Calu3 (cell line): ENCODE measurements around the gene PRKN. TPM values are rescaled to one million over a fixed set of nuclear protein-coding genes. Genes with fewer than 3 reads are reported as not detected.

ENCODE experiments used
- BruUV-seq: library from RNA; stranded (reverse); fragments of 400-500 nt; replicated peaks from 2 replicates; lab custom pipeline; 2021; lab: Mats Ljungman, UMichigan
- CTCF ChIA-PET: fragments of 300-600 bp; sonication (Branson Sonifier 250); formaldehyde crosslinking; loops from one replicate; lab custom pipeline; 2022; ENCODE audit warnings: antibody characterized with exemption; lab: Charles Lee
- DNase-seq: peaks from one replicate; pipeline ENCODE4 v3.0.0; 2022
- H3K27ac Mint-ChIP-seq: one replicate; pipeline ENCODE4 v1.8.0; 2022; ENCODE audit warnings: mixed read lengths; ENCODE audit not compliant: unreplicated experiment
- H3K27me3 Mint-ChIP-seq: one replicate; pipeline ENCODE4 v1.8.0; 2022; ENCODE audit warnings: mixed read lengths; ENCODE audit not compliant: unreplicated experiment
- H3K36me3 Mint-ChIP-seq: one replicate; pipeline ENCODE4 v1.8.0; 2022; ENCODE audit warnings: mild to moderate bottlenecking, moderate library complexity, mixed read lengths; ENCODE audit not compliant: insufficient read depth, unreplicated experiment
- H3K4me1 Mint-ChIP-seq: one replicate; pipeline ENCODE4 v1.8.0; 2022; ENCODE audit warnings: mild to moderate bottlenecking, low read depth, mixed read lengths; ENCODE audit not compliant: unreplicated experiment
- H3K4me3 Mint-ChIP-seq: one replicate; pipeline ENCODE4 v1.8.0; 2022; ENCODE audit warnings: mild to moderate bottlenecking, low read depth, moderate library complexity, mixed read lengths; ENCODE audit not compliant: unreplicated experiment
- H3K9me3 Mint-ChIP-seq: one replicate; pipeline ENCODE4 v1.8.0; 2022; ENCODE audit warnings: low read depth, mixed read lengths; ENCODE audit not compliant: unreplicated experiment
- intact Hi-C: fragments of 100-400 bp; cut with micrococcal nuclease; formaldehyde crosslinking; loops from one replicate; pipeline ENCODE4 v1.10.0; 2022; ENCODE audit not compliant: unreplicated experiment
- total RNA-seq: library from RNA; stranded (reverse); gene quantifications from 2 replicates; pipeline ENCODE4 v1.2.3, GENCODE V29; 2022
- TF ChIP-seq, protein P1 (sequence below): fragments of 200-600 bp; IDR thresholded peaks from one replicate; pipeline ENCODE4 v1.8.0; 2022; ENCODE audit warnings: antibody characterized with exemption; ENCODE audit not compliant: unreplicated experiment

The PRKN gene
- total RNA-seq, 1 experiment from 2014 or later: 3.8 TPM

DNA sequence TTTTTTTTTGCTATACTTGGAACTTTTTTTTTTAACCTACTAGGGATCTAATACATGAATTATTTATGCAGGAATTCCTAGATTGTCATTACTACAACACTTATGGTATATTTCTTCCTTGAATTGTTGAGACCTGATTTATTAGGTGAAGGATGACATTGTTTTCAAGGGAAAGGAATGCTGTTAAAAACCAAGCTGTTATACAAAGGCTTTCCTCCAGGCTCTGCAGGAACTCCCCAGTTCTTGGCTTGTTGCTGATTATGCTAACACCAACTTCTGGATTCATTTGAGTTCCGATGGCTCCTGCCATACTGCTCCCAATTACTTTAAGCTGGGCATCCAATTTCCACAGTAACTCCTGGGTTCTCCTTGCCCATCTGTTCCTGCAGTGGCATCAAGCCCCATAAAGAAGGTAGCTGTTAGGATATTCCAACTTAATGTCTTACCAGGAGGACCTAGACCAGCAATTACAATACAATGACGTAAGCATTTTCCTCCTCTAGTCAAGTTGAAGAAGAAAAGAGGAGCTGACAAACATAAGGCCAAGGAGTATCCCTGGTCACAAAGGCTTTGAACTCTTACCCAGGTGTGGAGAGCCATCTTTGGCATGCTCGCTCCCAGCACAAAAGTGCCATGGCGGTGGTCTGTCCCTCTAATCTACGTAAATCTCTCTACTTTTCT, 1237.8 kb downstream of the PRKN start:
- CTCF ChIA-PET: interaction anchor here (0.7 kb wide), 1 partner anchor 13 kb away, joined by 4 read pairs; no protein-coding TSS in a partner anchor
- Mint-ChIP-seq H3K27me3 (no peaks in the 10 kb centered on the region), H3K36me3 (no peaks in the 10 kb centered on the region), H3K9me3 (no peaks in the 10 kb centered on the region), H3K4me3 (no peak overlapping the region), H3K4me1 (peaks cover 17% of the 10 kb centered on the region), H3K27ac (no peak overlapping the region)
- BruUV-seq: no TSS peak
- intact Hi-C loops: no loop called here
- DNase-seq: no peak
- TF ChIP-seq, protein P1, sequence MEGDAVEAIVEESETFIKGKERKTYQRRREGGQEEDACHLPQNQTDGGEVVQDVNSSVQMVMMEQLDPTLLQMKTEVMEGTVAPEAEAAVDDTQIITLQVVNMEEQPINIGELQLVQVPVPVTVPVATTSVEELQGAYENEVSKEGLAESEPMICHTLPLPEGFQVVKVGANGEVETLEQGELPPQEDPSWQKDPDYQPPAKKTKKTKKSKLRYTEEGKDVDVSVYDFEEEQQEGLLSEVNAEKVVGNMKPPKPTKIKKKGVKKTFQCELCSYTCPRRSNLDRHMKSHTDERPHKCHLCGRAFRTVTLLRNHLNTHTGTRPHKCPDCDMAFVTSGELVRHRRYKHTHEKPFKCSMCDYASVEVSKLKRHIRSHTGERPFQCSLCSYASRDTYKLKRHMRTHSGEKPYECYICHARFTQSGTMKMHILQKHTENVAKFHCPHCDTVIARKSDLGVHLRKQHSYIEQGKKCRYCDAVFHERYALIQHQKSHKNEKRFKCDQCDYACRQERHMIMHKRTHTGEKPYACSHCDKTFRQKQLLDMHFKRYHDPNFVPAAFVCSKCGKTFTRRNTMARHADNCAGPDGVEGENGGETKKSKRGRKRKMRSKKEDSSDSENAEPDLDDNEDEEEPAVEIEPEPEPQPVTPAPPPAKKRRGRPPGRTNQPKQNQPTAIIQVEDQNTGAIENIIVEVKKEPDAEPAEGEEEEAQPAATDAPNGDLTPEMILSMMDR: no peak

DNA sequence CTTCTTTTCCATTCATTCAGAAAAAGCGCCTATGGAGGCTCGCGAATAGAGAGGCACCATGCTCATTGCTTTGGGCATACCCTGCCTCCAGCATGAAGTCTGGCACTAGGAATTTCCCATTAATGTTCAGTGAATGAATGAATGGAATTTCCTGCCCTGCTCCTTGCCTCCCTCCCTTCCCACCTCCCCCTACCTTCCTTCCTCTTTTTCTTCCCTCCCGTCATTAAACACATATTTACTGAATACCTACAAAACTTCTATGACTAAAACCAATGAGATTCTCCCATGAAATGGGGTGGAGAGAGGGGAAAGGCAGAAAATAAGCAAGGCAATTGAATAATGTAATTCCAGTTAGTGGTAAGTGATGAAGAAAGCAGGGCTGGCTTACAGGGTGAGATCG, 1239.9 kb downstream of the PRKN start:
- H3K36me3 Mint-ChIP-seq: no peaks in the 10 kb centered on the region
- H3K4me3 Mint-ChIP-seq: no peak overlapping the region
- H3K27ac Mint-ChIP-seq: no peak overlapping the region
- intact Hi-C loops: no loop called here
- CTCF ChIA-PET: no interaction called here
- BruUV-seq: no TSS peak
- H3K27me3 Mint-ChIP-seq: no peaks in the 10 kb centered on the region
- no peaks in the 10 kb centered on the region for H3K9me3 Mint-ChIP-seq
- DNase-seq: no peak
- H3K4me1 Mint-ChIP-seq: peaks cover 20% of the 10 kb centered on the region
- TF ChIP-seq, protein P1: no peak

DNA sequence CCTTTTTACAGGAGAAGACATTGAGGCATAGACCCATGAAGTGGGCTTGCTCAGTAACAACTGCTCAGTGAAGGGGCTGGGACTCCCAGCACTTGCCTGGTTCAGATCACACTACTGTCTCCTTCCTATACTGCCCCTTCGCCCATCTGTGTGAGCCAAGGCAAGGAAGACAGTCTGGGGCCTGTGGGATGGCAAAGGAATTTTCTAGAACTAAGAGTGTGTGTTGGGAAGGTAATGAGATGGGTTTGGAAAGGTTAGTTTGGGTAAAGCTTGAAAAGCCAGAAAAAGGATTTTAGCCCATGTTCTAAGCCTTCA, 1240.4 kb downstream of the PRKN start:
- Mint-ChIP-seq H3K4me1 (peaks cover 20% of the 10 kb centered on the region), H3K27ac (peak overlapping the region; percentile 37), H3K36me3 (no peaks in the 10 kb centered on the region), H3K27me3 (no peaks in the 10 kb centered on the region), H3K9me3 (no peaks in the 10 kb centered on the region), H3K4me3 (no peak overlapping the region)
- DNase-seq: no peak
- TF ChIP-seq, protein P1: no peak
- no TSS peak for BruUV-seq
- intact Hi-C loops: no loop called here
- CTCF ChIA-PET: no interaction called here

DNA sequence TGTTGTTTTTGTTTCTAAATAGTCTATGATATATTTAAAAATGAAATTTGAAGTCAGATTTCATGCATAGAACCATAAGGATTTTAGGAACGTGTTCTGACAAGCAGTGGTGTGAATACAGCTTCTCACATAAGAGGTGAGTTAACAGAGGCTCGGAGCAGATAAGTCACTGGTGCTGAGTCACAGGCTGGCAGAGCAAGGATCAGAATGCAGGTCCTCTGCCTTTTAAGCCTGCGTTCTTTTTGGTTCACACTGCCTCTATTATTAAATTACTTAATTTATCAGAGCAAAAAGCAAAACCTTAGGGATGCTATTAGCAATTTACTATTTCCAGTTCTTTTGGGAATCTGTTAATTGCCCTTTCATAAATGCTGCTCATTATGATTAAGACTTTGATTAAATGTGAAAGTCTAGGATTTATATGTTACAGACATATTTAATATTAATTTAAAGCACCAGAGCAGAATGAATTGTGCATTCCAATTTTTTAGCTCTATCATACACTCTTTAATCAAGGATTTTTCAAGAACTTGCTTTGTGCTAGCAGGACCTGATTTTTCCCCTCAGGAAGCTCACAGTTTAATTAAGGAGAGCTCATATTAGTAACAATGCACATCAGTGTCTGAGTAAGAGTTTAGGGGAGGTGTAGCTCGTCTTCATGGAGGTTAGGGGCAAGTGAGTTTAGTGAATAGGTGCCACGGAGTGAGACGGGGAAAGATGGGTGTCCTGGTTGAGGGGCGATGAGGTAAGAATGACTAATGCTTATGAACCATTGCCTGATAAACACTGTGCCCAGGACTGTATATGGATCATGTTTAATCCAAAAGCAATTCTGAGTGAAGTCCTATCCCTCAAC, 1241.0 kb downstream of the PRKN start:
- DNase-seq: peak; percentile 26
- no peaks in the 10 kb centered on the region for H3K9me3 Mint-ChIP-seq
- H3K36me3 Mint-ChIP-seq: no peaks in the 10 kb centered on the region
- no peaks in the 10 kb centered on the region for H3K27me3 Mint-ChIP-seq
- TF ChIP-seq, protein P1: no peak
- intact Hi-C loops: no loop called here
- H3K27ac Mint-ChIP-seq: peak overlapping the region; percentile 37
- CTCF ChIA-PET: interaction anchor here (0.9 to 1.1 kb wide), 2 partner anchors 12 to 68 kb away, joined by 3 read pairs; no protein-coding TSS in a partner anchor
- no peak overlapping the region for H3K4me3 Mint-ChIP-seq
- BruUV-seq: no TSS peak
- peaks cover 20% of the 10 kb centered on the region for H3K4me1 Mint-ChIP-seq
